ENCODE measurements around the gene PTCH2. TPM values are rescaled to one million over a fixed set of nuclear protein-coding genes. Genes with fewer than 3 reads are reported as not detected.
A peak's percentile ranks its signal among the peaks of the same experiment; 100 is the strongest.

PTCH2 gene
- total and polyA plus RNA-seq, 2 of the 13 experiments (the other 11 are each of a cell fraction or from before 2014, with no cell fraction given): 0.60 to 1.5 TPM

DNA sequence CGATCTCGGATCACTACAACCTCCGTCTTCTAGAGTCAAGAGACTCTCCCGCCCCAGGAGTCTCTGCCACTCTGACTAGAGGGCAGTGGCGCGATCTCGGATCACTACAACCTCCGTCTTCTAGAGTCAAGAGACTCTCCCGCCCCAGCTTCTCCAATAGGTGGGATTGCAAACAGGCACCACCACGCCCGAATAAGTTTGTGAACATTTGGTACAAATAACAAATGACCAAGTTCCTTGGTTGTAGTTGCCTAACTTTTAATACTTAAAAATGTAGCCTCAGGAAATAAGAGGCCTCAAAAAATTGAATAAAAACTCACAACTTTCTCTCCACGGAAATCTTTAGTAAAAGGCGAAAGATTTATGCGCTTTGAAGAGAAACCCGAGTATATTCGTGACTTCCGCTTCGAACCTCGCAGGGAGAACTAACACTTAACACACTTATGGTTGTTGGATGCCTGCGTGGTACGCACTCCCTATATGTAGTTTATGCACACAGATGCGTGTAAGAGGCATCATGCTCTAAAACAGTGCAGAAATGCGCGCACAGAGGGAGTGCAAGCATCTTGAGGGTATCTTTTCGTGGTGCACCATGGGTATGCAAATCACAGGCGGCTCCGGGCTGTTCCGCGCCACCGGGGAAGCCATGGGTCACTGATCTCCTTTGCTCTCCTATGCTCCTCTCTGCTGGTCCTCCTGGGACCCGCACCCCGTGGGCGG lies 23.3 kb downstream of the PTCH2 start (continued):
- peak; percentile 84 for TF ChIP-seq ZGPAT (CRISPR knock-in tag; IDR thresholded peaks at IDR 0.05)
- TF ChIP-seq MIER2 (CRISPR knock-in tag; IDR thresholded peaks at IDR 0.05): peak; percentile 70
- TF ChIP-seq TFDP1 (CRISPR knock-in tag; IDR thresholded peaks at IDR 0.05; ENCODE audit: borderline replicate concordance): peak; percentile 19
- TF ChIP-seq NR3C1 (CRISPR knock-in tag; IDR thresholded peaks at IDR 0.05): no peak
- TF ChIP-seq ZNF746 (CRISPR knock-in tag; IDR thresholded peaks at IDR 0.05): peak; percentile 29; the same call in 1 of the 2 replicates
- no peak for TF ChIP-seq PAWR (CRISPR knock-in tag; IDR thresholded peaks at IDR 0.05; ENCODE audit: borderline replicate concordance)
- TF ChIP-seq DNMT3B (CRISPR knock-in tag; conservative IDR thresholded peaks at IDR 0.05): 0 out of 2 replicates have a peak, but pooled peaks have one; percentile 33
- peak; percentile 60; the same call in 1 of the 2 replicates for TF ChIP-seq CAMTA2 (CRISPR knock-in tag; IDR thresholded peaks at IDR 0.05; ENCODE audit: borderline replicate concordance)
- peak; percentile 82 for TF ChIP-seq ELF1 (CRISPR knock-in tag; IDR thresholded peaks at IDR 0.05)
- TF ChIP-seq ZNF816 (CRISPR knock-in tag; IDR thresholded peaks at IDR 0.05; ENCODE audit: borderline replicate concordance): no peak; the same call in 1 of the 2 replicates
- TF ChIP-seq, protein P1, sequence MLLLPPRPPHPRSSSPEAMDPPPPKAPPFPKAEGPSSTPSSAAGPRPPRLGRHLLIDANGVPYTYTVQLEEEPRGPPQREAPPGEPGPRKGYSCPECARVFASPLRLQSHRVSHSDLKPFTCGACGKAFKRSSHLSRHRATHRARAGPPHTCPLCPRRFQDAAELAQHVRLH (CRISPR knock-in tag; IDR thresholded peaks at IDR 0.05; ENCODE audit: borderline replicate concordance, low read depth): peak; percentile 72; the same call in 1 of the 2 replicates
- TF ChIP-seq PAF1 (CRISPR knock-in tag; IDR thresholded peaks at IDR 0.05): no peak
- TF ChIP-seq ARNTL (CRISPR knock-in tag; IDR thresholded peaks at IDR 0.05): peak; percentile 76
- no peak for TF ChIP-seq ZUFSP (CRISPR knock-in tag; IDR thresholded peaks at IDR 0.05; ENCODE audit: borderline replicate concordance)
- TF ChIP-seq MATR3 (CRISPR knock-in tag; IDR thresholded peaks at IDR 0.05): no peak
- TF ChIP-seq HCFC1 (IDR thresholded peaks at IDR 0.05; ENCODE audit: low read depth, low read length): no peak
- TF ChIP-seq CCDC6 (CRISPR knock-in tag; IDR thresholded peaks at IDR 0.05): peak; percentile 88; the same call in 1 of the 2 replicates
- peak; percentile 56; the same call in 1 of the 2 replicates for TF ChIP-seq MLXIP (CRISPR knock-in tag; IDR thresholded peaks at IDR 0.05; ENCODE audit: borderline replicate concordance)
- peak; percentile 55; the same call in 1 of the 2 replicates for TF ChIP-seq ZNF724P (CRISPR knock-in tag; IDR thresholded peaks at IDR 0.05; ENCODE audit: borderline replicate concordance)
- peak; percentile 37 for TF ChIP-seq KMT2A (CRISPR knock-in tag; IDR thresholded peaks at IDR 0.05)
- TF ChIP-seq NFATC3 (CRISPR knock-in tag; IDR thresholded peaks at IDR 0.05): peak; percentile 58; the same call in 1 of the 2 replicates

Data from HepG2 (cell line).